K562 (cell line): Measurements from ENCODE around the gene CLN5. TPM values are rescaled to one million over a fixed set of nuclear protein-coding genes. Genes with fewer than 3 reads are reported as not detected.

Experiments
- ATAC-seq: fragments of 200-7000 bp; cut with Tn5 transposase; 3 replicates; pipeline ENCODE4 v1.9.1; 2020; ENCODE audit warnings: moderate library complexity
- BruUV-seq: library from RNA; stranded (reverse); fragments of 400-500 nt; replicated peaks from 2 replicates; lab custom pipeline; 2021; lab: Mats Ljungman, UMichigan
- CTCF ChIA-PET: fragments of 300-600 bp; formaldehyde crosslinking; extraction: SDS; loops from one replicate; lab custom pipeline; 2021; ENCODE audit warnings: low intra/inter-chr PET ratio; lab: Yijun Ruan, JAX
- POLR2A ChIA-PET: fragments of 300-600, 350-650 bp; sonication (Branson Sonifier 250); formaldehyde crosslinking; extraction: SDS; loops from one replicate; lab custom pipeline; 2021; ENCODE audit warnings: antibody characterized with exemption, inconsistent platforms; lab: Yijun Ruan, JAX
- DNase-seq, 4 experiments: peaks; one replicate each; pipeline versions ENCODE4 v3.0.0 to v3.0.0-alpha.2; 2011 to 2018; ENCODE audit warnings: low spot score in 3 of 4, mixed read lengths in 3 of 4; ENCODE audit errors: extremely low read depth in 1 of 4
- FAIRE-seq: peaks from 2 replicates; lab custom pipeline; 2011; peaks lifted over from hg19 to GRCh38; lab: Jason Lieb, UNC
- H2AFZ ChIP-seq: 2 replicates; pipeline ENCODE4 v1.6.0; 2011; ENCODE audit warnings: low read depth, low read length, control low read depth, inconsistent platforms
- H3K27ac ChIP-seq: fragments of 200-600 bp; 3 replicates; pipeline ENCODE4 v1.8.0; 2011; ENCODE audit warnings: low read depth, mild to moderate bottlenecking, control low read depth, inconsistent platforms, low read length, moderate library complexity, mixed read lengths; ENCODE audit errors: extremely low read depth
- H3K27me3 ChIP-seq, 2 experiments: fragments of 300-600 bp in 1 of 2; 2 replicates in 1 of 2; 3 replicates in 1 of 2; pipeline versions ENCODE4 v1.6.0 to v1.8.0; 2011; ENCODE audit warnings: inconsistent platforms in 2 of 2, low read length in 2 of 2, mild to moderate bottlenecking in 1 of 2, mixed read lengths in 1 of 2, moderate library complexity in 1 of 2; ENCODE audit not compliant: control insufficient read depth in 2 of 2, insufficient read depth in 2 of 2
- H3K36me3 ChIP-seq: fragments of 300-600 bp; 3 replicates; pipeline ENCODE4 v1.8.0; 2011; ENCODE audit warnings: mild to moderate bottlenecking, low read length, inconsistent platforms; ENCODE audit not compliant: control insufficient read depth, insufficient read depth
- H3K4me1 ChIP-seq, 2 experiments: fragments of 200-600 bp in 1 of 2; replicated peaks in 1 of 2; 2 replicates in 1 of 2; 3 replicates in 1 of 2; pipeline versions ENCODE4 v1.5.1 to v1.8.0; 2011; ENCODE audit warnings: inconsistent platforms in 2 of 2, low read length in 2 of 2, mild to moderate bottlenecking in 1 of 2, mixed read lengths in 1 of 2, moderate library complexity in 1 of 2; ENCODE audit not compliant: control insufficient read depth in 2 of 2, insufficient read depth in 2 of 2
- H3K4me2 ChIP-seq: 2 replicates; pipeline ENCODE4 v1.6.1; 2011; ENCODE audit warnings: low read length, control low read depth, inconsistent platforms, mixed read lengths; ENCODE audit not compliant: insufficient read depth
- H3K4me3 ChIP-seq: fragments of 200-600 bp; sonication (generic), shearing (Covaris generic); 2 replicates; pipeline ENCODE4 v1.5.1; 2016; ENCODE audit warnings: control low read depth, inconsistent platforms
- H3K79me2 ChIP-seq: fragments of 200-600 bp; 3 replicates; pipeline ENCODE4 v1.8.0; 2011; ENCODE audit warnings: low read length, inconsistent platforms; ENCODE audit not compliant: control insufficient read depth, insufficient read depth
- H3K9ac ChIP-seq, 2 experiments: 2 replicates each; pipeline versions ENCODE4 v1.6.0 to v1.6.1; 2011; ENCODE audit warnings: low read depth in 2 of 2, low read length in 2 of 2, control low read depth in 1 of 2, inconsistent platforms in 1 of 2, mild to moderate bottlenecking in 1 of 2, mixed read lengths in 1 of 2; ENCODE audit not compliant: insufficient read depth in 1 of 2
- H3K9me1 ChIP-seq: one replicate; pipeline ENCODE4 v1.6.0; 2011; ENCODE audit warnings: inconsistent platforms, mild to moderate bottlenecking, low read length, moderate library complexity; ENCODE audit not compliant: control insufficient read depth, insufficient read depth
- H3K9me3 ChIP-seq: replicated peaks from 2 replicates; pipeline ENCODE4 v1.5.1; 2011; ENCODE audit warnings: low read depth, low read length, inconsistent platforms; ENCODE audit not compliant: control insufficient read depth, insufficient read depth
- H4K20me1 ChIP-seq: replicated peaks from 2 replicates; pipeline ENCODE4 v1.6.1; 2011; ENCODE audit warnings: low read length, inconsistent platforms, mixed read lengths; ENCODE audit not compliant: control insufficient read depth, insufficient read depth
- CEBPG ChIP-seq, 3 experiments: fragments of 200-800 bp in 1 of 3; sonication (Bioruptor generic) in 1 of 3; sonication (generic) in 1 of 3; formaldehyde crosslinking in 1 of 3; IDR thresholded peaks in 2 of 3; conservative IDR thresholded peaks in 1 of 3; 2 replicates each; pipeline versions ENCODE4 v1.6.1 to v1.8.0; 2016 to 2022; ENCODE audit warnings: missing compliant biosample characterization in 2 of 3, missing genetic modification characterization in 2 of 3, mild to moderate bottlenecking in 1 of 3, missing genetic modification reagents in 1 of 3
- MYNN ChIP-seq, 2 experiments: sonication (generic); formaldehyde crosslinking in 1 of 2; IDR thresholded peaks; 2 replicates each; pipeline versions ENCODE4 v1.5.0 to v1.6.1; 2016 to 2020; ENCODE audit warnings: antibody characterized with exemption in 1 of 2, missing genetic modification reagents in 1 of 2
- SIRT6 ChIP-seq: IDR thresholded peaks from one replicate; pipeline ENCODE4 v1.6.1; 2012; ENCODE audit warnings: low read depth, mild to moderate bottlenecking, control low read depth, inconsistent platforms, low read length, moderate library complexity
- SIX5 ChIP-seq, 2 experiments: IDR thresholded peaks; 2 replicates each; pipeline ENCODE4 v1.6.1; 2011; ENCODE audit warnings: low read length in 2 of 2, borderline replicate concordance in 1 of 2, low read depth in 1 of 2, mild to moderate bottlenecking in 1 of 2, moderate library complexity in 1 of 2; ENCODE audit not compliant: insufficient read depth in 1 of 2
- WGBS: fragments of 100-300 bp; shearing (Covaris generic); methylation state at CpG from one replicate; pipeline ENCODE4 v1.1.6; 2016; ENCODE audit warnings: low coverage, mixed read lengths; ENCODE audit not compliant: insufficient coverage; ENCODE audit errors: missing lambda C conversion rate; 5-methylcytosine and 5-hydroxymethylcytosine counted together
- in situ Hi-C: fragments of 300-500 bp; cut with MboI; formaldehyde crosslinking; loops from 4 replicates; pipeline ENCODE4 v1.15.0; 2018; ENCODE audit warnings: inconsistent platforms, mixed read lengths
- intact Hi-C: fragments of 100-400 bp; cut with micrococcal nuclease; formaldehyde crosslinking; loops from 2 replicates; pipeline ENCODE4 v1.14.2; 2022
- polyA plus RNA-seq, 8 experiments: library from polyadenylated mRNA; depleted of rRNA in 4 of 8; stranded (reverse) in 5 of 8; unstranded in 3 of 8; fragments of >200 nt; fragmentation: Nextera tagmentation in 2 of 8; fragmentation: Illumina TruSeq in 1 of 8; extraction: Ambion mirVana in 2 of 8; extraction: Trizol in 1 of 8; gene quantifications; 2 replicates each; pipeline versions ENCODE4 v1.2.1 to v1.2.3, GENCODE V29; 2011 to 2014; ENCODE audit warnings: inconsistent platforms in 1 of 8, missing spikeins in 1 of 8
- total RNA-seq, 7 experiments: library from RNA; depleted of rRNA in 6 of 7; stranded (reverse); fragments of >200 nt in 6 of 7; fragmentation: Illumina TruSeq in 2 of 7; extraction: Trizol in 2 of 7; gene quantifications; 2 replicates each; pipeline versions ENCODE4 v1.2.1 to v1.2.3, GENCODE V29; 2011 to 2021; ENCODE audit warnings: low replicate concordance in 1 of 7
- TF ChIP-seq, protein P1 (sequence below): conservative IDR thresholded peaks from 2 replicates; pipeline ENCODE4 v1.6.1; 2011; ENCODE audit warnings: low read depth, mild to moderate bottlenecking, low read length; ENCODE audit not compliant: control insufficient read depth

CLN5 gene
- total and polyA plus RNA-seq, 9 of the 15 experiments (the other 6 are each of a cell fraction or from before 2014, with no cell fraction given): 4.6 to 11.5 (median 7.2) TPM

- Histone ChIP-seq H3K27ac (no peak overlapping the region), H3K27me3 (peaks cover 0 to 15% of the 10 kb centered on the region in 2 experiments; a peak in 1 of 5 replicates), H2AFZ (no peak overlapping the region), H3K9ac (no peak overlapping the region), H3K4me1 (no peaks in the 10 kb centered on the region), H3K9me3 (no peaks in the 10 kb centered on the region), H3K36me3 (no peaks in the 10 kb centered on the region), H3K4me2 (no peak overlapping the region), H3K4me3 (no peak overlapping the region), H3K79me2 (no peaks in the 10 kb centered on the region), H4K20me1 (no peaks in the 10 kb centered on the region), H3K9me1 (no peaks in the 10 kb centered on the region)
- intact Hi-C loops (no loop called here), in situ Hi-C loops (no loop called here)
- FAIRE-seq (no peak), ATAC-seq (no peak), DNase-seq (no peak)
- ChIA-PET POLR2A (no interaction called here), CTCF (no interaction called here)
- TF ChIP-seq SIX5 (IDR thresholded peaks at IDR 0.05; ENCODE audit: borderline replicate concordance in 1 of 2, insufficient read depth in 1 of 2, low read depth in 1 of 2, low read length in 2 of 2) (no peak), CEBPG (CRISPR knock-in tag; IDR thresholded peaks at IDR 0.05) (no peak), CEBPG (tag; conservative IDR thresholded peaks at IDR 0.05 in 1 of 2, IDR thresholded peaks at IDR 0.05 in 1 of 2) (peak; percentile 39 to 44; a peak in 1 of 4 replicates)
- WGBS: 10% methylated on average over 4 of the region's 4 CpGs
- no TSS peak for BruUV-seq
Measured at GRCh38 chr13:76944456-76944855, 47.4 kb upstream of the CLN5 start.

DNA sequence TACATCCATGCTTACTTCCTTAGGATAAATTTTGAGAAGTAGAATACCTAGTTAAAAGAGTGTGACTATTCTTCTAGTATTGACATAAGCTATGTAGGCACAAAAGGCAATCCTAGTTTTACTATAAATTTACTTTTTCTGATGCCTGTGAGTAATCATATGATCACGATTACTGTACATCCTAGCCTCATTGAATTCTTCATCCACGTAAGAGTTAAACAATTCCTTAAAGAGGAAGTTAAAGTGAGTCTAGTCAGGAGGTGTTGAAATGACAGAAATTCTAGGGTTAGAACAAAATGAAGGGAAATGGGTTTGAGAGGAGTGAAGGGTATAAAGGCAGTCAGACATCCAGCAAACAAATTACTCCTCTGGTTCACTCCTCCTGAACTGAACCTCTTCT lies 43.7 kb upstream of the CLN5 start, which contains the start of gene ACOD1:
TSS of gene ACOD1 (plus strand) at position 363 of the 400 bp plus-strand sequence. CDS start 48 bp downstream, outside the sequence.
- Histone ChIP-seq H3K9ac (no peak within 1 kb of the TSS), H3K9me3 (no peaks in the 10 kb centered on the region), H3K27ac (no peak within 1 kb of the TSS), H3K4me2 (no peak within 1 kb of the TSS), H3K9me1 (no peaks in the 10 kb centered on the region), H3K4me3 (no peak within 1 kb of the TSS), H3K36me3 (no peaks in the 10 kb centered on the region), H4K20me1 (no peaks in the 10 kb centered on the region), H3K4me1 (no peaks in the 10 kb centered on the region), H3K27me3 (peaks cover 0 to 4% of the 10 kb centered on the region in 2 experiments; a peak in 2 of 5 replicates), H3K79me2 (no peaks in the 10 kb centered on the region), H2AFZ (no peak within 1 kb of the TSS)
- DNase-seq (no peak), ATAC-seq (no peak), FAIRE-seq (no peak)
- TF ChIP-seq, protein P1, sequence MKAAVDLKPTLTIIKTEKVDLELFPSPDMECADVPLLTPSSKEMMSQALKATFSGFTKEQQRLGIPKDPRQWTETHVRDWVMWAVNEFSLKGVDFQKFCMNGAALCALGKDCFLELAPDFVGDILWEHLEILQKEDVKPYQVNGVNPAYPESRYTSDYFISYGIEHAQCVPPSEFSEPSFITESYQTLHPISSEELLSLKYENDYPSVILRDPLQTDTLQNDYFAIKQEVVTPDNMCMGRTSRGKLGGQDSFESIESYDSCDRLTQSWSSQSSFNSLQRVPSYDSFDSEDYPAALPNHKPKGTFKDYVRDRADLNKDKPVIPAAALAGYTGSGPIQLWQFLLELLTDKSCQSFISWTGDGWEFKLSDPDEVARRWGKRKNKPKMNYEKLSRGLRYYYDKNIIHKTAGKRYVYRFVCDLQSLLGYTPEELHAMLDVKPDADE: no peak
- no peak for TF ChIP-seq MYNN (IDR thresholded peaks at IDR 0.05)
- no peak for TF ChIP-seq MYNN (CRISPR knock-in tag; IDR thresholded peaks at IDR 0.05)
- TF ChIP-seq SIRT6: no peak
- no TSS peak for BruUV-seq
- CTCF ChIA-PET: no interaction called here
- in situ Hi-C loops: no loop called here
- POLR2A ChIA-PET: no interaction called here
- WGBS: 0% methylated on average over 2 of the region's 2 CpGs
- intact Hi-C loops: no loop called here
